ENCODE results near the gene SMIM11. TPM values are rescaled to one million over a fixed set of nuclear protein-coding genes. Genes with fewer than 3 reads are reported as not detected.

Gene SMIM11
- total and polyA plus RNA-seq, 10 of the 15 experiments (the other 5 are each of a cell fraction or from before 2014, with no cell fraction given) = 4.8 to 43.1 (median 16.0) TPM

- peaks cover 0 to 3% of the 10 kb centered on the region in 2 experiments; a peak in 1 of 4 replicates for H3K27me3 ChIP-seq (replicated peaks in 1 of 2; ENCODE audit: control insufficient read depth in 2 of 2, insufficient read depth in 2 of 2, low read length in 1 of 2)
- ChIA-PET SMC1A (ENCODE audit: uncharacterized antibody, unreplicated experiment) (interaction anchor here (0.6 to 1.9 kb wide), 6 partner anchors 8 to 440 kb away, joined by 3 to 6 read pairs (median 5); no protein-coding TSS in a partner anchor), CTCF (interaction anchor here (0.5 to 4.1 kb wide), 17 partner anchors 8 to 1690 kb away, joined by 3 to 25 read pairs (median 4); no protein-coding TSS in a partner anchor), POLR2A (no interaction called here), RAD21 (ENCODE audit: unreplicated experiment) (interaction anchor here (1.0 to 1.9 kb wide), 2 partner anchors 269 to 438 kb away, joined by 3 to 11 read pairs; no protein-coding TSS in a partner anchor)
- TF ChIP-seq NR2F1 (conservative IDR thresholded peaks at IDR 0.05) (no peak), SMARCA5 (IDR thresholded peaks at IDR 0.05) (no peak), LARP7 (IDR thresholded peaks at IDR 0.05) (no peak), KDM1A (IDR thresholded peaks at IDR 0.05; ENCODE audit: borderline replicate concordance) (no peak), POLR2AphosphoS5 (IDR thresholded peaks at IDR 0.05; ENCODE audit: low read length) (no peak), FOS (IDR thresholded peaks at IDR 0.05; ENCODE audit: borderline replicate concordance, extremely low read depth, insufficient read length) (no peak), USF2 (IDR thresholded peaks at IDR 0.05; ENCODE audit: borderline replicate concordance, low read depth, low read length) (no peak), PML (IDR thresholded peaks at IDR 0.05; ENCODE audit: low read length) (no peak)
- TF ChIP-seq, protein P1, sequence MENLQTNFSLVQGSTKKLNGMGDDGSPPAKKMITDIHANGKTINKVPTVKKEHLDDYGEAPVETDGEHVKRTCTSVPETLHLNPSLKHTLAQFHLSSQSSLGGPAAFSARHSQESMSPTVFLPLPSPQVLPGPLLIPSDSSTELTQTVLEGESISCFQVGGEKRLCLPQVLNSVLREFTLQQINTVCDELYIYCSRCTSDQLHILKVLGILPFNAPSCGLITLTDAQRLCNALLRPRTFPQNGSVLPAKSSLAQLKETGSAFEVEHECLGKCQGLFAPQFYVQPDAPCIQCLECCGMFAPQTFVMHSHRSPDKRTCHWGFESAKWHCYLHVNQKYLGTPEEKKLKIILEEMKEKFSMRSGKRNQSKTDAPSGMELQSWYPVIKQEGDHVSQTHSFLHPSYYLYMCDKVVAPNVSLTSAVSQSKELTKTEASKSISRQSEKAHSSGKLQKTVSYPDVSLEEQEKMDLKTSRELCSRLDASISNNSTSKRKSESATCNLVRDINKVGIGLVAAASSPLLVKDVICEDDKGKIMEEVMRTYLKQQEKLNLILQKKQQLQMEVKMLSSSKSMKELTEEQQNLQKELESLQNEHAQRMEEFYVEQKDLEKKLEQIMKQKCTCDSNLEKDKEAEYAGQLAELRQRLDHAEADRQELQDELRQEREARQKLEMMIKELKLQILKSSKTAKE (IDR thresholded peaks at IDR 0.05; ENCODE audit: low read depth, poor library complexity, severe bottlenecking) = no peak
- intact Hi-C loops (cut with micrococcal nuclease; ENCODE audit: unreplicated experiment) = no loop called here
- no peaks in the 10 kb centered on the region for H3K9me3 ChIP-seq (replicated peaks; ENCODE audit: control insufficient read depth, insufficient read depth, low read length)
- H3K4me1 ChIP-seq (ENCODE audit: control insufficient read depth, insufficient read depth, low read length) = no peaks in the 10 kb centered on the region
- H2AFZ ChIP-seq (ENCODE audit: control insufficient read depth, low read depth, low read length) = no peak overlapping the region
- BruUV-seq (replicated peaks) = no TSS peak
- no peak overlapping the region for H3K27ac ChIP-seq (ENCODE audit: control insufficient read depth, insufficient read depth)
- in situ Hi-C loops (cut with MboI) = no loop called here
- WGBS (ENCODE audit: insufficient coverage, insufficient replicate concordance, low lambda C conversion rate, missing lambda C conversion rate) = 71% methylated on average over 3 of the region's 3 CpGs
- FAIRE-seq = no peak
- H3K4me2 ChIP-seq (ENCODE audit: control insufficient read depth, insufficient read depth) = no peak overlapping the region
- H3K36me3 ChIP-seq (ENCODE audit: control insufficient read depth in 2 of 2, insufficient read depth in 2 of 2, low read length in 1 of 2) = no peaks in the 10 kb centered on the region
- H3K4me3 ChIP-seq = no peak overlapping the region
- H4K20me1 ChIP-seq (ENCODE audit: control insufficient read depth, insufficient read depth) = no peaks in the 10 kb centered on the region
- no peak for DNase-seq (ENCODE audit: low read depth, low spot score)
- H3K79me2 ChIP-seq (ENCODE audit: control insufficient read depth, insufficient read depth, low read length) = no peaks in the 10 kb centered on the region
- no peak overlapping the region for H3K9ac ChIP-seq (ENCODE audit: control insufficient read depth, insufficient read depth, low read length)
- no peak for ATAC-seq
Observed at GRCh38 chr21:34362670-34363069, 12.6 kb upstream of the SMIM11 start.
